ENCODE results near the gene SKP1. TPM values are rescaled to one million over a fixed set of nuclear protein-coding genes. Genes with fewer than 3 reads are reported as not detected.
A peak's percentile ranks its signal among the peaks of the same experiment; 100 is the strongest.

SKP1 gene
- total and polyA plus RNA-seq, 10 of the 15 experiments (the other 5 are each of a cell fraction or from before 2014, with no cell fraction given), result 100 to 1,686 (median 519) TPM

DNA sequence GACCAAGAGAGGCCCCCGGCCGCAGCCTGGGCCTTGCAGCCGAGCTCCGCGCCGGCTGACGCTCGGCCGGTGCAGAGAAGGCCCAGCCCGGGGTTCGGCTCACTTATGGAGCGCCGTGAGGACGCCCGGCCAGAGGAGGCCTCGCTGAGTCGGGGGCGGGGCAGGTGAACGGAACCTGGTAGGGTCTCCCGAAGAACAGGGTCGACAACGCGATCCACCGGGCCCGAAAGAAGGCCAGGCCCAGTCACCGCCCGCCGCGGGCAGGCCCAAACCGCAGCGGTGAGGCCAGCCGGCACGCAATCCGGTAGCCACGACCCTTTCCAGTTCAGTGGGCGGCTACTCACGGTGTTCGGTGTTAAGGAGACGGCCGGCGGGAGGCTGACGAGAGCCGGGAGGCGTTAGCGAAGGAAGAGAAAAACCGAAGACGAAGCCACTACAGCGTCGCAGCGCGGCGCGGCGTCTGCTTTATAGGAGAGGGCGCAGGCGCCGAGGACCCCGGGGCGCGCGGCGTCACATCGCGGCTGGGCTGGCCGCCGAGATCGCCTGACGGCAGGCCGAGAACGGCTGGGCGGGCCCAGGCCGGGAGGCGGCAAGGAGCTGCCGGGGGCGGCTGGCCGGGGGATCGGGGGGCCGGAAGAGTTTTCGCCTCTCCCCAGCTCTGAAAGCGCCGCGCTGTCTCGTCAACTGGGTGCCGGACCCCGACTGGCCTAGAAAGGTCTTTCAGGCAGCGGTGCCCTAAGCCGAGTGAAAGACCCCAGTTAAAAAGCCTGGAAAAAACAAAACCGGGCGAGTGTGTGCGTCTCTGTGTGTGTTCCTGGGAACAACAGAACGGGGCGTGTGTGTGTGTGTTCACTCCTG is at the start of gene SKP1 (continued):
- no peak for TF ChIP-seq EED (IDR thresholded peaks at IDR 0.05; ENCODE audit: low read depth)
- TF ChIP-seq LARP7 (IDR thresholded peaks at IDR 0.05), result peak; percentile 83
- TF ChIP-seq, protein P1, sequence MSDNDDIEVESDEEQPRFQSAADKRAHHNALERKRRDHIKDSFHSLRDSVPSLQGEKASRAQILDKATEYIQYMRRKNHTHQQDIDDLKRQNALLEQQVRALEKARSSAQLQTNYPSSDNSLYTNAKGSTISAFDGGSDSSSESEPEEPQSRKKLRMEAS (IDR thresholded peaks at IDR 0.05; ENCODE audit: low read depth, low read length), result peak; percentile 70
- no peak for TF ChIP-seq RAD51 (IDR thresholded peaks at IDR 0.05)
- TF ChIP-seq, protein P2, sequence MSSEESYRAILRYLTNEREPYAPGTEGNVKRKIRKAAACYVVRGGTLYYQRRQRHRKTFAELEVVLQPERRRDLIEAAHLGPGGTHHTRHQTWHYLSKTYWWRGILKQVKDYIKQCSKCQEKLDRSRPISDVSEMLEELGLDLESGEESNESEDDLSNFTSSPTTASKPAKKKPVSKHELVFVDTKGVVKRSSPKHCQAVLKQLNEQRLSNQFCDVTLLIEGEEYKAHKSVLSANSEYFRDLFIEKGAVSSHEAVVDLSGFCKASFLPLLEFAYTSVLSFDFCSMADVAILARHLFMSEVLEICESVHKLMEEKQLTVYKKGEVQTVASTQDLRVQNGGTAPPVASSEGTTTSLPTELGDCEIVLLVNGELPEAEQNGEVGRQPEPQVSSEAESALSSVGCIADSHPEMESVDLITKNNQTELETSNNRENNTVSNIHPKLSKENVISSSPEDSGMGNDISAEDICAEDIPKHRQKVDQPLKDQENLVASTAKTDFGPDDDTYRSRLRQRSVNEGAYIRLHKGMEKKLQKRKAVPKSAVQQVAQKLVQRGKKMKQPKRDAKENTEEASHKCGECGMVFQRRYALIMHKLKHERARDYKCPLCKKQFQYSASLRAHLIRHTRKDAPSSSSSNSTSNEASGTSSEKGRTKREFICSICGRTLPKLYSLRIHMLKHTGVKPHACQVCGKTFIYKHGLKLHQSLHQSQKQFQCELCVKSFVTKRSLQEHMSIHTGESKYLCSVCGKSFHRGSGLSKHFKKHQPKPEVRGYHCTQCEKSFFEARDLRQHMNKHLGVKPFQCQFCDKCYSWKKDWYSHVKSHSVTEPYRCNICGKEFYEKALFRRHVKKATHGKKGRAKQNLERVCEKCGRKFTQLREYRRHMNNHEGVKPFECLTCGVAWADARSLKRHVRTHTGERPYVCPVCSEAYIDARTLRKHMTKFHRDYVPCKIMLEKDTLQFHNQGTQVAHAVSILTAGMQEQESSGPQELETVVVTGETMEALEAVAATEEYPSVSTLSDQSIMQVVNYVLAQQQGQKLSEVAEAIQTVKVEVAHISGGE (CRISPR knock-in tag; IDR thresholded peaks at IDR 0.05), result no peak
- no peak for TF ChIP-seq WRNIP1 (IDR thresholded peaks at IDR 0.05; ENCODE audit: borderline replicate concordance, low read depth, low read length)
- TF ChIP-seq TAF1 (IDR thresholded peaks at IDR 0.05; ENCODE audit: borderline replicate concordance, low read depth, low read length), result peak; percentile 94
- TF ChIP-seq, protein P3, sequence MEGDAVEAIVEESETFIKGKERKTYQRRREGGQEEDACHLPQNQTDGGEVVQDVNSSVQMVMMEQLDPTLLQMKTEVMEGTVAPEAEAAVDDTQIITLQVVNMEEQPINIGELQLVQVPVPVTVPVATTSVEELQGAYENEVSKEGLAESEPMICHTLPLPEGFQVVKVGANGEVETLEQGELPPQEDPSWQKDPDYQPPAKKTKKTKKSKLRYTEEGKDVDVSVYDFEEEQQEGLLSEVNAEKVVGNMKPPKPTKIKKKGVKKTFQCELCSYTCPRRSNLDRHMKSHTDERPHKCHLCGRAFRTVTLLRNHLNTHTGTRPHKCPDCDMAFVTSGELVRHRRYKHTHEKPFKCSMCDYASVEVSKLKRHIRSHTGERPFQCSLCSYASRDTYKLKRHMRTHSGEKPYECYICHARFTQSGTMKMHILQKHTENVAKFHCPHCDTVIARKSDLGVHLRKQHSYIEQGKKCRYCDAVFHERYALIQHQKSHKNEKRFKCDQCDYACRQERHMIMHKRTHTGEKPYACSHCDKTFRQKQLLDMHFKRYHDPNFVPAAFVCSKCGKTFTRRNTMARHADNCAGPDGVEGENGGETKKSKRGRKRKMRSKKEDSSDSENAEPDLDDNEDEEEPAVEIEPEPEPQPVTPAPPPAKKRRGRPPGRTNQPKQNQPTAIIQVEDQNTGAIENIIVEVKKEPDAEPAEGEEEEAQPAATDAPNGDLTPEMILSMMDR (IDR thresholded peaks at IDR 0.05 in 2 of 3, conservative IDR thresholded peaks at IDR 0.05 in 1 of 3; ENCODE audit: control insufficient read depth in 2 of 3, extremely low read depth in 1 of 3, insufficient read depth in 1 of 3, low read depth in 3 of 3, low read length in 3 of 3), result no peak
- no peak for TF ChIP-seq SREBF2 (IDR thresholded peaks at IDR 0.05; ENCODE audit: low read length)
- no peak for TF ChIP-seq BRCA1 (IDR thresholded peaks at IDR 0.05; ENCODE audit: low read depth, low read length)
- TF ChIP-seq ZNF24 (IDR thresholded peaks at IDR 0.05), result no peak
- no peak for TF ChIP-seq SP1 (IDR thresholded peaks at IDR 0.05; ENCODE audit: low read depth, low read length)
- TF ChIP-seq, protein P4, sequence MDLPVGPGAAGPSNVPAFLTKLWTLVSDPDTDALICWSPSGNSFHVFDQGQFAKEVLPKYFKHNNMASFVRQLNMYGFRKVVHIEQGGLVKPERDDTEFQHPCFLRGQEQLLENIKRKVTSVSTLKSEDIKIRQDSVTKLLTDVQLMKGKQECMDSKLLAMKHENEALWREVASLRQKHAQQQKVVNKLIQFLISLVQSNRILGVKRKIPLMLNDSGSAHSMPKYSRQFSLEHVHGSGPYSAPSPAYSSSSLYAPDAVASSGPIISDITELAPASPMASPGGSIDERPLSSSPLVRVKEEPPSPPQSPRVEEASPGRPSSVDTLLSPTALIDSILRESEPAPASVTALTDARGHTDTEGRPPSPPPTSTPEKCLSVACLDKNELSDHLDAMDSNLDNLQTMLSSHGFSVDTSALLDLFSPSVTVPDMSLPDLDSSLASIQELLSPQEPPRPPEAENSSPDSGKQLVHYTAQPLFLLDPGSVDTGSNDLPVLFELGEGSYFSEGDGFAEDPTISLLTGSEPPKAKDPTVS (IDR thresholded peaks at IDR 0.05; ENCODE audit: low read depth, low read length), result 0 out of 2 replicates have a peak, but pooled peaks have one; percentile 8
- peak; percentile 55; the same call in 1 of the 2 replicates for TF ChIP-seq HCFC1 (IDR thresholded peaks at IDR 0.05; ENCODE audit: low read length)
- TF ChIP-seq ZNF384 (IDR thresholded peaks at IDR 0.05; ENCODE audit: borderline replicate concordance, low read depth, low read length), result no peak
- peak; percentile 100 for TF ChIP-seq POLR2AphosphoS5 (IDR thresholded peaks at IDR 0.05; ENCODE audit: low read length)
- peak in 1 of 2 experiments; percentile 45; a peak in 1 of 4 replicates for TF ChIP-seq BHLHE40 (IDR thresholded peaks at IDR 0.05; ENCODE audit: borderline replicate concordance in 1 of 2, low read depth in 2 of 2, low read length in 1 of 2)
- no peak; the same call in none of the 2 replicates for TF ChIP-seq ZNF207 (IDR thresholded peaks at IDR 0.05; ENCODE audit: borderline replicate concordance)
- TF ChIP-seq CHD1 (IDR thresholded peaks at IDR 0.05; ENCODE audit: low read depth, low read length), result peak; percentile 56; the same call in 1 of the 2 replicates
- peak; percentile 29; the same call in 1 of the 2 replicates for TF ChIP-seq TBL1XR1 (IDR thresholded peaks at IDR 0.05; ENCODE audit: low read depth, low read length)
- TF ChIP-seq, protein P5, sequence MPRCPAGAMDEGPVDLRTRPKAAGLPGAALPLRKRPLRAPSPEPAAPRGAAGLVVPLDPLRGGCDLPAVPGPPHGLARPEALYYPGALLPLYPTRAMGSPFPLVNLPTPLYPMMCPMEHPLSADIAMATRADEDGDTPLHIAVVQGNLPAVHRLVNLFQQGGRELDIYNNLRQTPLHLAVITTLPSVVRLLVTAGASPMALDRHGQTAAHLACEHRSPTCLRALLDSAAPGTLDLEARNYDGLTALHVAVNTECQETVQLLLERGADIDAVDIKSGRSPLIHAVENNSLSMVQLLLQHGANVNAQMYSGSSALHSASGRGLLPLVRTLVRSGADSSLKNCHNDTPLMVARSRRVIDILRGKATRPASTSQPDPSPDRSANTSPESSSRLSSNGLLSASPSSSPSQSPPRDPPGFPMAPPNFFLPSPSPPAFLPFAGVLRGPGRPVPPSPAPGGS (IDR thresholded peaks at IDR 0.05; ENCODE audit: borderline replicate concordance, insufficient read depth, low read depth, low read length, poor library complexity, severe bottlenecking), result no peak
- TF ChIP-seq NBN (IDR thresholded peaks at IDR 0.05), result peak; percentile 83

All from GM12878 (cell line).